Activated CD4-positive, alpha-beta memory T cell treated with anti-CD3 and anti-CD28 coated beads, Interleukin-2, amount 10 ng/mL, durations not matched to agents 7 days and 5 days (primary cell): ENCODE results near the gene SLC6A6. TPM values are rescaled to one million over a fixed set of nuclear protein-coding genes. Genes with fewer than 3 reads are reported as not detected.

Experiments used
- CTCF ChIA-PET: fragments of 350-600 bp; sonication (Branson Sonifier 250); formaldehyde crosslinking; loops from one replicate; lab custom pipeline; 2021; ENCODE audit warnings: antibody characterized with exemption, inconsistent platforms; lab: Charles Lee
- POLR2A ChIA-PET: fragments of 350-600 bp; sonication (Branson Sonifier 250); formaldehyde crosslinking; loops from one replicate; lab custom pipeline; 2021; ENCODE audit warnings: antibody characterized with exemption; lab: Charles Lee
- DNase-seq: peaks from one replicate; pipeline ENCODE4 v3.0.0-alpha.2; 2020
- H3K27ac Mint-ChIP-seq: one replicate; pipeline ENCODE4 v1.8.0; 2021; ENCODE audit warnings: mild to moderate bottlenecking, mixed read lengths
- H3K27me3 Mint-ChIP-seq: one replicate; pipeline ENCODE4 v1.8.0; 2021; ENCODE audit warnings: mixed read lengths
- H3K36me3 Mint-ChIP-seq: one replicate; pipeline ENCODE4 v1.8.0; 2021; ENCODE audit warnings: low read depth, mixed read lengths
- H3K4me1 Mint-ChIP-seq: one replicate; pipeline ENCODE4 v1.8.0; 2021; ENCODE audit warnings: mixed read lengths
- H3K4me3 Mint-ChIP-seq: one replicate; pipeline ENCODE4 v1.8.0; 2021; ENCODE audit warnings: mild to moderate bottlenecking, mixed read lengths
- H3K9me3 Mint-ChIP-seq: one replicate; pipeline ENCODE4 v1.8.0; 2021; ENCODE audit warnings: mixed read lengths
- total RNA-seq, 2 experiments: library from RNA; stranded (reverse); gene quantifications; one replicate each; pipeline ENCODE4 v1.2.3, GENCODE V29; 2021

Gene SLC6A6
- total RNA-seq, 2 experiments from 2014 or later, result 59.0 to 61.5 TPM

GRCh38 chr3:14492948-14493881 lies 90.8 kb downstream of the SLC6A6 start:
- Mint-ChIP-seq H3K4me3 (no peak overlapping the region), H3K36me3 (peaks cover 15% of the 10 kb centered on the region), H3K4me1 (no peaks in the 10 kb centered on the region), H3K27ac (no peak overlapping the region), H3K27me3 (peaks cover 5% of the 10 kb centered on the region), H3K9me3 (no peaks in the 10 kb centered on the region)
- POLR2A ChIA-PET, result no interaction called here
- DNase-seq, result no peak
- CTCF ChIA-PET, result no interaction called here

- peaks cover 10% of the 10 kb centered on the region for H3K36me3 Mint-ChIP-seq
- no peaks in the 10 kb centered on the region for H3K9me3 Mint-ChIP-seq
- H3K4me1 Mint-ChIP-seq, result no peaks in the 10 kb centered on the region
- POLR2A ChIA-PET, result no interaction called here
- H3K27me3 Mint-ChIP-seq, result peaks cover 5% of the 10 kb centered on the region
- no peak overlapping the region for H3K27ac Mint-ChIP-seq
- DNase-seq, result no peak
- CTCF ChIA-PET, result no interaction called here
- no peak overlapping the region for H3K4me3 Mint-ChIP-seq
These were observed 92.0 kb downstream of the SLC6A6 start for GRCh38 chr3:14494279-14494972.

- Mint-ChIP-seq H3K4me1 (no peaks in the 10 kb centered on the region), H3K27me3 (peaks cover 5% of the 10 kb centered on the region)
- POLR2A ChIA-PET, result no interaction called here
These were observed 92.5 kb downstream of the SLC6A6 start for GRCh38 chr3:14494973-14495300.

GRCh38 chr3:14496351-14496750 lies 93.9 kb downstream of the SLC6A6 start:
- ChIA-PET POLR2A (no interaction called here), CTCF (no interaction called here)
- Mint-ChIP-seq H3K4me3 (no peak overlapping the region), H3K27me3 (peaks cover 13% of the 10 kb centered on the region), H3K9me3 (peaks cover 1% of the 10 kb centered on the region), H3K4me1 (no peaks in the 10 kb centered on the region), H3K36me3 (no peaks in the 10 kb centered on the region), H3K27ac (no peak overlapping the region)
- DNase-seq, result no peak

More at GRCh38 chr3:14494973-14495300, 92.5 kb downstream of the SLC6A6 start:
- CTCF ChIA-PET, result interaction anchor here (1.0 kb wide), 1 partner anchor 15 kb away, joined by 3 read pairs; no protein-coding TSS in a partner anchor
- H3K36me3 Mint-ChIP-seq, result peaks cover 9% of the 10 kb centered on the region
- H3K27ac Mint-ChIP-seq, result no peak overlapping the region
- no peaks in the 10 kb centered on the region for H3K9me3 Mint-ChIP-seq
- no peak for DNase-seq
- no peak overlapping the region for H3K4me3 Mint-ChIP-seq

GRCh38 chr3:14497321-14497720 lies 94.9 kb downstream of the SLC6A6 start:
- DNase-seq, result no peak
- Mint-ChIP-seq H3K27me3 (peaks cover 13% of the 10 kb centered on the region), H3K27ac (no peak overlapping the region), H3K9me3 (peaks cover 6% of the 10 kb centered on the region), H3K4me3 (no peak overlapping the region), H3K4me1 (no peaks in the 10 kb centered on the region), H3K36me3 (no peaks in the 10 kb centered on the region)
- CTCF ChIA-PET, result interaction anchor here (1.0 kb wide), 1 partner anchor 12 kb away, joined by 6 read pairs; no protein-coding TSS in a partner anchor
- POLR2A ChIA-PET, result no interaction called here

GRCh38 chr3:14502472-14502871 lies 100.1 kb downstream of the SLC6A6 start:
- no peak for DNase-seq
- Mint-ChIP-seq H3K4me3 (no peak overlapping the region), H3K27me3 (peaks cover 12% of the 10 kb centered on the region), H3K36me3 (peaks cover 4% of the 10 kb centered on the region), H3K27ac (no peak overlapping the region), H3K9me3 (peaks cover 14% of the 10 kb centered on the region), H3K4me1 (no peaks in the 10 kb centered on the region)
- CTCF ChIA-PET, result no interaction called here
- POLR2A ChIA-PET, result no interaction called here

GRCh38 chr3:14503033-14503705 lies 100.8 kb downstream of the SLC6A6 start:
- Mint-ChIP-seq H3K4me3 (no peak overlapping the region), H3K27ac (no peak overlapping the region), H3K4me1 (no peaks in the 10 kb centered on the region), H3K9me3 (peaks cover 14% of the 10 kb centered on the region), H3K36me3 (peaks cover 4% of the 10 kb centered on the region), H3K27me3 (peaks cover 8% of the 10 kb centered on the region)
- no peak for DNase-seq
- POLR2A ChIA-PET, result no interaction called here
- CTCF ChIA-PET, result no interaction called here

- ChIA-PET POLR2A (no interaction called here), CTCF (no interaction called here)
- Mint-ChIP-seq H3K4me3 (no peak overlapping the region), H3K27me3 (peaks cover 8% of the 10 kb centered on the region), H3K27ac (no peak overlapping the region), H3K9me3 (peaks cover 14% of the 10 kb centered on the region), H3K4me1 (no peaks in the 10 kb centered on the region), H3K36me3 (peaks cover 4% of the 10 kb centered on the region)
- no peak for DNase-seq
These were observed 101.3 kb downstream of the SLC6A6 start for GRCh38 chr3:14503706-14504065.

- no peak for DNase-seq
- Mint-ChIP-seq H3K9me3 (peaks cover 14% of the 10 kb centered on the region), H3K4me1 (no peaks in the 10 kb centered on the region), H3K27ac (no peak overlapping the region), H3K4me3 (no peak overlapping the region), H3K27me3 (peaks cover 5% of the 10 kb centered on the region), H3K36me3 (peaks cover 4% of the 10 kb centered on the region)
- POLR2A ChIA-PET, result no interaction called here
- CTCF ChIA-PET, result interaction anchor here (0.5 kb wide), 1 partner anchor 85 kb away, joined by 4 read pairs; no protein-coding TSS in a partner anchor
These were observed 102.8 kb downstream of the SLC6A6 start for GRCh38 chr3:14505001-14505802.

GRCh38 chr3:14505803-14506500 lies 103.5 kb downstream of the SLC6A6 start:
- no peak overlapping the region for H3K4me3 Mint-ChIP-seq
- ChIA-PET CTCF (no interaction called here), POLR2A (no interaction called here)
- no peaks in the 10 kb centered on the region for H3K4me1 Mint-ChIP-seq
- peaks cover 2% of the 10 kb centered on the region for H3K27me3 Mint-ChIP-seq
- H3K27ac Mint-ChIP-seq, result no peak overlapping the region
- peaks cover 4% of the 10 kb centered on the region for H3K36me3 Mint-ChIP-seq
- no peak for DNase-seq
- H3K9me3 Mint-ChIP-seq, result peaks cover 14% of the 10 kb centered on the region

- no peak for DNase-seq
- Mint-ChIP-seq H3K4me1 (no peaks in the 10 kb centered on the region), H3K36me3 (peaks cover 4% of the 10 kb centered on the region), H3K9me3 (peaks cover 8% of the 10 kb centered on the region), H3K27me3 (no peaks in the 10 kb centered on the region), H3K4me3 (no peak overlapping the region), H3K27ac (no peak overlapping the region)
- CTCF ChIA-PET, result no interaction called here
- POLR2A ChIA-PET, result no interaction called here
These were observed 104.4 kb downstream of the SLC6A6 start for GRCh38 chr3:14506626-14507304.

- Mint-ChIP-seq H3K36me3 (peaks cover 4% of the 10 kb centered on the region), H3K27ac (no peak overlapping the region), H3K4me3 (no peak overlapping the region), H3K27me3 (no peaks in the 10 kb centered on the region), H3K9me3 (peaks cover 8% of the 10 kb centered on the region), H3K4me1 (no peaks in the 10 kb centered on the region)
- ChIA-PET POLR2A (no interaction called here), CTCF (no interaction called here)
- no peak for DNase-seq
These were observed 104.9 kb downstream of the SLC6A6 start for GRCh38 chr3:14507305-14507741.
